Ishikawa (cell line): ENCODE data around the gene ERVV-1.

Experiments
- CEBPB ChIP-seq: IDR thresholded peaks from 2 replicates; pipeline ENCODE4 v1.6.1; 2012
- CREB1 ChIP-seq: IDR thresholded peaks from 2 replicates; pipeline ENCODE4 v1.6.1; 2012; ENCODE audit warnings: low read depth
- EP300 ChIP-seq: IDR thresholded peaks from 2 replicates; pipeline ENCODE4 v1.6.1; 2012; ENCODE audit warnings: borderline replicate concordance
- NFIC ChIP-seq: IDR thresholded peaks from 2 replicates; pipeline ENCODE4 v1.6.1; 2012
- TAF1 ChIP-seq: IDR thresholded peaks from 2 replicates; pipeline ENCODE4 v1.6.1; 2012; ENCODE audit warnings: low read depth, mild to moderate bottlenecking
- TCF12 ChIP-seq: IDR thresholded peaks from 2 replicates; pipeline ENCODE4 v1.6.1; 2012; ENCODE audit warnings: low read depth
- YY1 ChIP-seq: IDR thresholded peaks from 2 replicates; pipeline ENCODE4 v1.6.1; 2012; ENCODE audit warnings: low read depth
- TF ChIP-seq, protein P1 (sequence below): IDR thresholded peaks from 2 replicates; pipeline ENCODE4 v1.6.1; 2012; ENCODE audit warnings: low read depth, mild to moderate bottlenecking
- TF ChIP-seq, protein P2 (sequence below): IDR thresholded peaks from 2 replicates; pipeline ENCODE4 v1.6.1; 2012
- TF ChIP-seq, protein P3 (sequence below): IDR thresholded peaks from 2 replicates; pipeline ENCODE4 v1.6.1; 2012

DNA sequence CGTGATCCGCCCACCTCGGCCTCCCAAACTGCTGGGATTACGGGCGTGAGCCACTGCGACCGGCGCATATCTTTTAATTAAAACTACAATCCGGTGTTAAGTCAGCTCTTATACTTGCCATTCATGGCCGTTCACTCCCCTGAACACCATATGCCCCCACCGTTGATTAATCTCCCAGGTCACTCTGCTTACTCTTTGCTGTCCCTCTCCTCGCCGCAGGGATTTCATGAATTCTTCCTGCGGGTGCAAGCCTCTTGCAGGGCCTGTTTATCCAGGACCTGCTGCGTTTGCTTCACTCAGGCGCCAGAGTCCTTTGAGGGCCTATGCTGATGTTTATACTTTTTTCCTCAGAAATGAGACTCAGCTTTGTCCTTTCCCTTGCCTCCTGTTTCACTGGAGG lies 31.8 kb downstream of the ERVV-1 start:
- no peak for TF ChIP-seq TCF12
- no peak for TF ChIP-seq CEBPB
- TF ChIP-seq, protein P1, sequence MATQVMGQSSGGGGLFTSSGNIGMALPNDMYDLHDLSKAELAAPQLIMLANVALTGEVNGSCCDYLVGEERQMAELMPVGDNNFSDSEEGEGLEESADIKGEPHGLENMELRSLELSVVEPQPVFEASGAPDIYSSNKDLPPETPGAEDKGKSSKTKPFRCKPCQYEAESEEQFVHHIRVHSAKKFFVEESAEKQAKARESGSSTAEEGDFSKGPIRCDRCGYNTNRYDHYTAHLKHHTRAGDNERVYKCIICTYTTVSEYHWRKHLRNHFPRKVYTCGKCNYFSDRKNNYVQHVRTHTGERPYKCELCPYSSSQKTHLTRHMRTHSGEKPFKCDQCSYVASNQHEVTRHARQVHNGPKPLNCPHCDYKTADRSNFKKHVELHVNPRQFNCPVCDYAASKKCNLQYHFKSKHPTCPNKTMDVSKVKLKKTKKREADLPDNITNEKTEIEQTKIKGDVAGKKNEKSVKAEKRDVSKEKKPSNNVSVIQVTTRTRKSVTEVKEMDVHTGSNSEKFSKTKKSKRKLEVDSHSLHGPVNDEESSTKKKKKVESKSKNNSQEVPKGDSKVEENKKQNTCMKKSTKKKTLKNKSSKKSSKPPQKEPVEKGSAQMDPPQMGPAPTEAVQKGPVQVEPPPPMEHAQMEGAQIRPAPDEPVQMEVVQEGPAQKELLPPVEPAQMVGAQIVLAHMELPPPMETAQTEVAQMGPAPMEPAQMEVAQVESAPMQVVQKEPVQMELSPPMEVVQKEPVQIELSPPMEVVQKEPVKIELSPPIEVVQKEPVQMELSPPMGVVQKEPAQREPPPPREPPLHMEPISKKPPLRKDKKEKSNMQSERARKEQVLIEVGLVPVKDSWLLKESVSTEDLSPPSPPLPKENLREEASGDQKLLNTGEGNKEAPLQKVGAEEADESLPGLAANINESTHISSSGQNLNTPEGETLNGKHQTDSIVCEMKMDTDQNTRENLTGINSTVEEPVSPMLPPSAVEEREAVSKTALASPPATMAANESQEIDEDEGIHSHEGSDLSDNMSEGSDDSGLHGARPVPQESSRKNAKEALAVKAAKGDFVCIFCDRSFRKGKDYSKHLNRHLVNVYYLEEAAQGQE = no peak
- TF ChIP-seq TAF1 = no peak
- TF ChIP-seq CREB1 = no peak
- no peak for TF ChIP-seq EP300
- TF ChIP-seq, protein P2, sequence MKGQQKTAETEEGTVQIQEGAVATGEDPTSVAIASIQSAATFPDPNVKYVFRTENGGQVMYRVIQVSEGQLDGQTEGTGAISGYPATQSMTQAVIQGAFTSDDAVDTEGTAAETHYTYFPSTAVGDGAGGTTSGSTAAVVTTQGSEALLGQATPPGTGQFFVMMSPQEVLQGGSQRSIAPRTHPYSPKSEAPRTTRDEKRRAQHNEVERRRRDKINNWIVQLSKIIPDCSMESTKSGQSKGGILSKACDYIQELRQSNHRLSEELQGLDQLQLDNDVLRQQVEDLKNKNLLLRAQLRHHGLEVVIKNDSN = no peak
- no peak for TF ChIP-seq YY1
- TF ChIP-seq, protein P3, sequence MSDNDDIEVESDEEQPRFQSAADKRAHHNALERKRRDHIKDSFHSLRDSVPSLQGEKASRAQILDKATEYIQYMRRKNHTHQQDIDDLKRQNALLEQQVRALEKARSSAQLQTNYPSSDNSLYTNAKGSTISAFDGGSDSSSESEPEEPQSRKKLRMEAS = no peak
- no peak for TF ChIP-seq NFIC
